ENCODE measurements around the gene SLAIN2.
A peak's percentile ranks its signal among the peaks of the same experiment; 100 is the strongest.
"Not testable (repeated sequence)": the region's sequence is repeated elsewhere in the genome, so short reads cannot be mapped to it uniquely, and the experiment has no call there.

The SLAIN2 gene

DNA sequence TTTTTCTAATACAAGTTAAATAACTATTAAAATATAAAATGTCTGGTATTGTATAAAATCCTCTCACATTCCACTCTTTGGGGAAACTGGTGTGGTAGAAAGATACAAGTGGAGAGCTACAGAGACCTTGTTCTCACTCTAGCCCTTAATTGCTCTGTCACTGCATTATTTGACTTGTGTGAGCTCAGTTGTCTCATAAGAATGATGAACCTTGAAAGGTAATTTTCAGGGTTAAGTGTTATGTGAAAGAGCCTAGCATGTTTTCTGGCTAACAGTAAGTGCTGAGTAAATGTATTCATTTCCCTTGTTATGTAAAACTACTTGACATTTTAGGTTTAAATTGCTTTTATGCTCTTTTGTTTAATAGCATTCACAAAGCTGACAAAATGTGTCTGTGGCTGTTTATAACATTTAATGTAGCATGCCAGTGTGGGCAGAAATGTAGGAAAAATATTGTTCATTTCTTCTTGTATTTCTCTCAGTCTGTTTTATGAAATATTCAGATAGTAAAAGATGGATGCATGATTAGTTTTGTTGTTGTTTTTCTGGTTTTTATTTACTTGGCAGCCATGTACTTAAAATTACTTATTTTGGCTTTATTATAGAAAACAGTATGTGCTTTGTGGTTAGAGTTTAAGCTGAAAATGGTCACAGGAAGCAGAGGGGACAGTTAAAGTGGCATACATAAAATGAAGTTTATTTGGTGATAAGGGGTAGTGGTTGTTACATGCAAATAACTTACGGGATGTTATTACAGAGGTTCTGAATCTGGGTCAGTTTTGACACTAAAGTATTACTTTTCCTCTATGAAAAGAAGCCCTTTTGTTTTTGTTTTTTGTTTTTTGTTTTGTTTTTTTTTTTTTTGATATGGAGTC, 29.2 kb downstream of the SLAIN2 start:
- no peak for DNase-seq (ENCODE audit: low read depth)

DNA sequence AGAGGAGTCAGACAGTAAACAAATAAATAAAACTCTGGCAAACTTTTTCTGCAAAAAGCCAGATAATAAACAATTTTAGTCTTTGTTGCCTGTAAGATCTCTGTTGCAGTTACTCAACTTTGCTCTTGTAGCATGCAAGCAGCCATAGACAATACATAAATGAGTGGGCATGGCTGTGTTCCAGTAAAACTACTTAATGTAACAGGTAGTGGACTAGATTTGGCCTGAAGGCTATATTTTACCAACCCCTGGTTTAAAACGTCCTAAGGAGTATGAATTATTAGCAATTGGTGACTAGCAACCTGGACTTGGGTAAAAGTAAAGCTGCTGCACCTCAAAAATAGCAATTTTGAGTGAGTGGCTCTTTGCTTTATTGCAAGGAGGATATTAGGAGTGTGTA, 30.9 kb downstream of the SLAIN2 start:
- no peak for DNase-seq (ENCODE audit: low read depth)

DNA sequence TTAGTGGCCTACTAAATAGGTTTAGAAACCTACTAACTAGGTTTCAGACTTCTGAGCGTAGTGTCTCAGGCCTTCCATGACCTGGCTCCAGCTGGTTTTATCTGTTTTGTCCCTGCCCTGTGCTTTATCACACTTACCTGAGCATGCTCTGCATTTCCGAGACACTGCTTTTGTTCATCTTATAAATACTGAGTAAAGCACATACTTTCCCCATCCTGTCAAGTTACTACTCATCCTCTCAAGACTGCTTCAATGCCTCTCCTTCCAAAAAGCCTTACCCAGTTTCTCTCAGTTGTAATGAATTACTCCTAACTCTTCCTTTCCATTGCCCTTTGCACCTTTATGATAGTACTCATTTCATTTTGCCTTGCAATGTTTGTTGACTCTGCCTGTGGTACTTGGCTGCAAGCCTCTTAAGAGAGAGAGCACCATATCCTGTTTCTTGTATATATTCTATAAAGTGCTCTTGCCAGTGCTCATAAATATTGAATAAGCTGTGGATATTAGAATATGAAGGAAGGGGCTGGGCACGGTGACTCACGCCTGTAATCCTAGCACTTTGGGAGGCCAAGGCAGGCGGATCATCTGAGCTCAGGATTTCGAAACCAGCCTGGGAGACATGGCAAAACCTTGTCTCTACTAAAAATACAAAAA, 34.4 kb downstream of the SLAIN2 start:
- DNase-seq (ENCODE audit: low read depth), result no peak

DNA sequence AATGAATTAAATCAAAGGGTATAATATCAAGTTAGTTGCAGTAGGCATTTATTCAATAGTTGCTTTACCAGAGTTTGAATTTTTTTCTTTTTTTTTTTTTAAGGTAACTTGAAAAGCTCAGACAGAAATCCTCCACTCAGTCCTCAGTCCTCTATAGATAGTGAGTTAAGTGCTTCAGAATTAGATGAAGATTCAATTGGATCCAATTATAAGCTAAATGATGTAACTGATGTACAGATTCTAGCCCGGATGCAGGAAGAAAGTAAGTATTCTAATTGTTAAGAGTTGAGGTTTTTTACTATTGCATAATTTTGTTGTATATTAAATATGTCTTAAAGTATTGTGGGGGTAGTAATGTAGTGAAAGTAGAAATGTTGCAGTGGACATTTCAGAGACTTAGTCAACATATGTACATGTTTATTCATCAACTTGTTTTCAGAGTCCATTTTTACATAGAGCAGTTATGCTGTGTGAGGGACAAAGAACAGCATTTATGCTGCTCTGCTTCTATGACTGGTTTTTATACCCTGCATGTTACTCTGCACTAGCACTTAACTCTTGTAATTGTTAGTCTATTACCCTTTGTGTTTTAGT, 38.4 kb downstream of the SLAIN2 start:
- DNase-seq (ENCODE audit: low read depth), result no peak

DNA sequence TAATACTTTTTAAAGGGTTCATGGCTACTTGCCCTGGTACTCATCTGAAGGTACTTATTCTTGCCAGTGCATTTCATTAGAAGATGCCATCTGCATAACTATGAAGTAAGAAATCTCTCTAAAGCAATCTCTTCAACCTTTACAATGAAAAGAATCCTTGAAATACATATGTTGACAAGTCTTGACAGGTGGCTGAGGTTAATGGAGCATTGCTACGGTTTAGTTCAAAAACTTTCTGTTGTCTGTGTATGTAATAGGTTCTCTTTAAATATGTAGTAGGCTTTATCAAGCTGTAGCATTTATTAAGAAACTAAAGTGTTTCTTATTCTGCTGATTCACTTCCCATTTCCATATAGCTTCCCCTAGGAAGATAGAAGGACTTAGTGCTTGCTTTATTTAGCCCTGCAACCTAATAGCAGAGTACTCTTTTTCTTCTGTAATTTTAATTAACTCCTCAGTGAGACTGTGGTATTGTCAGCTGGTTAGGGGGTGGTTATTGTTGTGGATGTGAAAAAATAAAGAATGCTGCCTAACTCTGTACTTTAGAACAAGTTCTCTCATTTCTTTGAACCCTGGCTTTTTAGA, 39.3 kb downstream of the SLAIN2 start:
- DNase-seq (ENCODE audit: low read depth), result no peak

DNA sequence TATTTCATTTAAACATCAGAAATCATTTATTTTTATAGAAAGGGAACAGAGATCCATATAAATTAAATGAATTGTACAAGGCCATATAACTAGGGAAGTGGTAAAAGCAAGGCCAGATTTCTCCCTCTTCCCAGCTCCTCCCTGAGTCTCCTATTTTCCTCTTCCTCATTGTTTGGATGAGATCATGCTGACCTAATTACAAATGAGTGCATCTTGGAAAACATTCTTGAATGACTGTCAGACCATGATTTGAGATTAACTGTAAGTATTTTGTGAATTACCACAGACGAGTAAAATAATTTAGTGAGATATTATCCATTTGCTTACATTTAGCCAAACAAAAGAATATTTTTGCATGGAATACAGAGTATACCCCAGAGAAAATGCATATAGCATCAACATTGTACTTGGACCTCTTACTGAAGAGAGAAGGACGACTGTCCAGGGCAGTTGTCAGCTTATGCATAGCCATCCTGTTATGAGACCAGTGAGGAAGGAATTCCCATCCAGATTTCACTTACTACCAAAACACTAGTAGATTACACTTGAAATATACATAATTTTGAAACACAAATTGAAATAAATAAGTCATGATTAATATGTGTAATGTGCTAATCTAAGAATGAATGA, 47.3 kb downstream of the SLAIN2 start:
- DNase-seq (ENCODE audit: low read depth), result peak; percentile 35

DNA sequence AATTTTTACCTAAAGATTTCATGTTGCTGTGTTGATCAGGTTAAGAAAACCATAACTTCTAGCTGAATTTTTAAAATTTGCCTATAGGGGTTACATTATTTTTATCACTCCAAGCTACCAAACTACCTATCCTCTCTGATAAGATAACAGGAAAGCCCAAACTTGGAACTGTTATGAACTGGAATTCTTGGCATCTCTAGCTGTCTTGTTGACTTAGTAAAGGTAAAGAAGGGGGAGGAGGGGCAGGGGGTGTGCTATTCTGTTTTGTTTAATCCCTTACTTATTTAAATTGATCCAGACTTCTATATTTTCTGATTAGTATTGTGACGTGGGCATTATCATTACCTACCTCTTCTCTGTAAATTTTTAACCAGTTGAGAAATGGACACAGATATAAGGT, 54.7 kb downstream of the SLAIN2 start:
- DNase-seq (ENCODE audit: low read depth), result no peak

DNA sequence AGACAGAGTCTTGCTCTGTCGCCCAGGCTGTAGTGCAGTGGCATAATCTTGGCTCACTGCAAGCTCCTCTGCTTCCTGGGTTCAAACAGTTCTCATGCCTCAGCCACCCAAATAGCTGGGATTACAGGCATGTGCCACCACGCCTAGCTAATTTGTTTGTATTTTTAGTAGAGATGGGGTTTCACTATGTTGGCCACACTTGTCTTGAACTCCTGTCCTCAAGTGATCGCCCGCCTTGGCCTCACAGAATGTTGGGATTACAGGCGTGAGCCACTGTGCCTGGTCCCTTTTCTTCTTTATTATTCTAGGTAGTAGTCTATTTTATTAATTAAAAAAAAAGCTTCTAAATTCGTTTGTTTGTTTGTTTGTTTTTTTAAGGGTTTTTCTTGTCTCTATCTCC, 59.1 kb downstream of the SLAIN2 start:
- DNase-seq (ENCODE audit: low read depth), result no peak

DNA sequence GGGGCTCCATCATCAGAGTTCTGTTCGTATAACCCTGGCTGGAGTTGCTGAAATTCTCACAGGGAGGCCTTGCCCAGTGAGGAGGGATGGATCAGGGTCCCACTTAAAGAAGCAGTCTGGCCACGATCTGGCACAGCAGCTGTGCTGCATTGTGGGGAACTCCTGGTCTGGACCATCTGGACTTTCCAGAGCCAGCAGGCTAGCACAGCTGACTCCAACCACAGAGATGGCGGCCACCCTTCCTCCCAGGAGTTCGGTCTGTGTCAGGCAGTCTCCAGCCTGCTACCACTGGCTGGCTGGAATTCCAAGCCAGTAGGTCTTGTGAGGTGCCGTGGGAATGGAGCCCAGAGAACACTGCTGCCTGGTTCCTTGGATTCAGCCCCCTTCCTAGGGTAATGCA, 62.0 kb downstream of the SLAIN2 start:
- no peak for DNase-seq (ENCODE audit: low read depth)

DNA sequence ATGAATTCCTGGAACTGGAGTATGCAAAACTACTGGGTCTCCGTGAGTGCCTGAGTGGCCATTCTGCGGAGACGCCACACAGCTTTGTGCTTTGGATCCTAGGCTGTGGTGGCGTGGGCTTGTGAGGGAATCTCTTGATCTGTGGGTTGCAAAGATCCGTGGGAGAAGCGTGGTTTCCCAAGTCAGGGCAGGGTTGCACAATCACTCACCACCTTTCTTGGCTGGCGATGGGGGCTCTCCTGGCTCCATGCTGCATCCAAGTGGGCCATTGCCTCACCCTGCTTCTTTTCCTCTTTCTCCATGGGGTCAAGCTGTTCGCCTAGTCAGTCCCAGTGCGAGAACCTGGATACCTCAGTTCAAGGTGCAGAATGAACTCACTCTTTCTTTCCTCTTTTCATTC, 62.5 kb downstream of the SLAIN2 start:
- no peak for DNase-seq (ENCODE audit: low read depth)

DNA sequence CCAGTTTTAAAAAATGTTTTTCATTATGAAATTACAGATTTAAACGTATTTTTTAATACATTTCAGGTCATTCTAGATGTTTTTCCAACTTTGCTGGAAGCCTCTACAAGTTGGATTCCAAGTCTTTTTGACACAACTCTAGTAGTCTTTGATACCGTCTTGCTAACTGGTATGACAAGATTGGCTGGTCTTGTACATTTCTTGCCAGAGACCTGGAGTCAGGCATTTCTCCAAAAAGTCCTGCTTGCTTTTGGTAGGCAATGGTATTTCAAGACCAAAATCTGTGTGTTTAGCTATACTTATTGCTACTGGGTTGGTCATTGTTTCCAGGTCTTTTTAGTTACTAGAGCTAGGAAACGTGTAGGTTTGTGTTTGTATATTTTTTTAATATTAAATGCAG, 64.6 kb downstream of the SLAIN2 start:
- no peak for DNase-seq (ENCODE audit: low read depth)

DNA sequence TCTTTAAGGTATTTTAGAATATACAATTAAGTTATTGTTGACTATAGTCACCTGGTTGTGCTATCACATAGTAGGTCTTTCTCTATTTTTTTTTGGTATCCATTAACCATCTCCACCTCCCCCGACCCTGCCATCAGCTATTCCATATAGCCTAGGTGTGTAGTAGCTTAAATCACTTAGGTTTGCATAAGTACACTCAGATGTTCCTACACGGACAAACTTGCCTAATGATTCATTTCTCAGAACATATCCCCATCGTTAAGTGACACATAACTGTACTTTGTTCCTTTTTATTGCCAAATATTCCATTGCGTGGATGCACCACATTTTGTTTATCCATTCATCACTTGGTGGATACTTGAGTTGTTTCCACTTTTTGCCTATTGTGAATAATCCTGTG, 67.9 kb downstream of the SLAIN2 start:
- DNase-seq (ENCODE audit: low read depth), result no peak

DNA sequence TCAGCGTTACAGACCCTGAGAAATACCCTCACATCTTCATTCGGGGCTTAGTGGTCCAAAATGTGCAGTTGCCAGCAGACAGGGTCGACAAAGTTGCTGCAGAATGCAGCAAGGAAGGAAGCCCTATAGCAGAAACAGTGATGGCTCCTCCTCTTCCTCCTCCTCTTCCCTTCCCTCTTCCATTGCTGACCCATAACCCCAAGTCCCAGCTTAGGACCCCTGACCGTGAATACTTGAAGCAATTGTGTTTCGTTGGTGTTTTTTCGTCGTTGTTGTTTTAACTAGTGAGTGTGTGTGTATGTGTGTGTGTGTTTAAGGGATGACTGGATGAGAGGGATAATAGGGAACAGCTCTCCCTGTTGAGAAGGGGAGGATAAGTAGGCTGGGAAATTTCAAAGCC, 69.5 kb downstream of the SLAIN2 start:
- DNase-seq (ENCODE audit: low read depth), result no peak

DNA sequence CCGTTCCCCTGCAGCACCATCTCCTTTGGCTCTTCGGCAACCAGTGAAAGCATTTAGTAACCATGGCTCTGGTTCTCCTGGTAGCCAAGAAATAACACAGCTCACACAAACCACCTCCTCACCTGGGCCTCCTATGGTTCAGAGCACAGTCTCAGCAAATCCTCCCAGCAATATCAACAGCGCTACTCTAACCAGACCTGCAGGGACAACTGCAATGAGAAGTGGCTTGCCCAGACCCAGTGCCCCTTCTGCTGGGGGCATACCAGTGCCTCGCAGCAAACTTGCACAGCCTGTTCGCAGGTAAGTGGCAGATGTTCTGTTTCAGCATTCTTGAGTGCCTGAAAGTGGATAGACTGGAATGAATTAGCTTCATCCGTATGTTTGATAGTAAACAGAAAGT, 78.8 kb downstream of the SLAIN2 start:
- no peak for DNase-seq (ENCODE audit: low read depth)

DNA sequence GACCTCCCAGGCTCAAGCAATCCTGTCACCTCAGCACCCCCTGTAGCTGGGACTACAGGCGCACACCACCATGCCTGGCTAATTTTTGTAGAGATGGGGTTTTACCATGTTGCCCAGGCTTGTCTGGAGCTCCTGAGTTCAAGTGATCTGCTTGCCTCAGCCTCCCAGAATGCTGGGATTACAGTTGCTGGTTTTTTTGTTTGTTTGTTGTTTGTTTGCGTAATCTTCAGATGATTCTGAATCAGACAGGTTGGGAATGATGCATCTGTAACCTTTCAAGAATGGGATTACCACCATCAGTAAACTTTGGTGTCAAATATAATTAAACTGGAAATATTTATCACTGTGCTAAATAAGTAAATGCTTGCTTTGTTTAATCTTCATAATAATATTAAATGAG, 79.8 kb downstream of the SLAIN2 start:
- no peak for DNase-seq (ENCODE audit: low read depth)

DNA sequence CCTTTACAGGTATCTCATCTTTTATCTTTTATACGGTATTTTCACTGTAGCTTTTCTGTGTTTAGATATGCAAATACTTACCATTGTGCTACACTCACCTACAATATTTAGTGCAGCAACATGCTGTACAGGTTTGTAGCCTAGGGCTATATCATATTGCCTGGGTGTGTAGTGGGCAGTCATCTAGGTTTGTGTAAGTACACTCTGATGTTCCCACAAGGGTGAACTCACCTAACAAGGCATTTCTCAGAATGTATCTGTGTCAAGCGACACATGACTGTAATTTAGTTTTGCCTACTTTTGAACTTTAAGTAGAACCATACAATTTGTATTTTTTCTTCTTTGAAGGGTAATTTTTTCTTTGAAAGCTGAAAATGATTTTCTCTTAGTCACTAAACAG, 87.6 kb downstream of the SLAIN2 start:
- no peak for DNase-seq (ENCODE audit: low read depth)

DNA sequence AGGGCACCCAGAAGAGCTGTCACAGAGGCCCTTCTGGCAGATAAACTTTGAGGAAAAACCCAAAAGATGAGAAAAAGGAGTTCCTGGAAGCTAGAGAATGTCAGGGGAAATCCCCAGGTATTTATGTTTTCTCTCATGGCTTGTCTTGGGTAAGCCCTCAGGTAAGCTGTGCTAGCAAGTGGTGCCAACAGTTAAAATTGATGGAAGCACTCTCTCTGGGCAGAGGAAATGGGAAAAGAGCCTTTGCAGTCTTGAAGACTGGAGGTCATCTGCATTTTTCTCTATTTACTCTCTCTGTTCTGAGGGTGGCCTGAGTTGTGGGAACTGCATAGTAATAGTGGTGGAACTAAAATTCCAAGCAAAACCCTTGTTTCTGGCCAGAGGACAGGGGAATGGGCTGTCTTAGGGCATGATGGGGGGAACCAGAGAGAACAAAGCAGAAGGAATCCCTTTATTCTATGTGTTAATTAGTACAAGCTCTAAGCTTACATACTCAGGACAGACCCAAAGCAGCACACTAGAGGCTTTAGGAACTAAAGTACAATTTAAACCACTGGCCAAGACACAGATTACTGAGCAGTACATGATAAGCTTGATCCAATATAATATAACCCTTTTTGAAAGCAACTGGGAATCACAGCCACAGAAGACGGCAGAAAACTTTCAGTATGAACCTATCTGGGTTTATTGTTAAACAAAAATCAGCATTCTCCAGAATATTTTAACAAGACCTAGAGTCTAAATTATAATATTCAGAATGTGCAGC, 88.6 kb downstream of the SLAIN2 start:
- DNase-seq (ENCODE audit: low read depth), result no peak

DNA sequence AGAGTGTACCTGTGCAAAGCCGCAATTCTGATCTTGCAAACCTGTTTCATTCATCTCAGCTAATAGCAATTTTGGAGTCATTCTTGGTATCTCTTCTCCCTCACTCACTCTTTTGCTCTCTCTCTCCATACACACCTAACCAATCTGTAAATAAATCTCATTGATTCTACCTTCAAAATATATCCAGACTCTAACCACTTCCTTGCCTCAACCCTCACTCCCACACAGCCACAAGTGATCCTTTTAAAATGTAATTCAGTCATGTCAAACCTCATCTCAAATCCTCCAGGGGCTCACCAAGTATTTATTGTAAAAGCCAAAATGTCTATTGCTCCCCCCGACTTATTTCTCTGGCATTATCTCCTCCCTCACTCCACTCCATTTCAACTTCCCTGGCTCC, 90.1 kb downstream of the SLAIN2 start:
- no peak for DNase-seq (ENCODE audit: low read depth)

DNA sequence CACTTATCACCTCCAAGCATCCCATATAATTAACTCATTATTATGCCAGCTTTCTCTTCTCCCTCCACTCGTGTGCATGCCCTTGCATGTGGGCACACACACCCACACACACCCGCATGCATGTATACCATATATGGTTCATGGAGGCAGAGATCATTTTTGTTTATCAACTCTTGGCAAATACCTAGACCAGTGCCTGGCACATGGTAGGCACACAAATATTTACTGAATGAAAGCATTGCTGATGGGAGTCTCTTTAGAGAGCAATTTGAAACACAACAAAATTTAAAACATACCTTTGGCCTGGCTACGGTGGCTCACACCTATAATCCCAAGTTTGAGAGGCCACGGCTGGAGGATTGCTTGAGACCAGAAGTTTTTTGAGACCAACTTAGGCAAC, 90.7 kb downstream of the SLAIN2 start:
- no peak for DNase-seq (ENCODE audit: low read depth)

DNA sequence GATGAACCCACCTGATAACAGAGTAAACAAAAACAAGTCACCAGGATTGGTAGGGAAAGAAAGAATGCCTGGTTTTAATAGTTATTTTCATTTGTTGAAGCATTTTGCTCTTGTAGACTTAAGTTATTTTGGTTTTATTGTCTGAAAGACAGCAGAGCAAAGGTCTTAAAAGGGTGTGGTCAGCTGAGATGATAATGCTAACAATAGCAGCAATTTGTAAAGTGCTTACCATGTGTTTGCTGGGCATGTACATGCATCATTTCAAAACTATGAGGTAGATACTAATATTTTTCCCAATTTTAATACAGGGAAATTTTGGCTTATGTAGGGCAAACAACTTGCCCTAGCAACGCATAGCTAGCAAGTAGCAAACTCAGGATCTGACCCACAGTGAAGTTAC, 95.0 kb downstream of the SLAIN2 start:
- no peak for DNase-seq (ENCODE audit: low read depth)

DNA sequence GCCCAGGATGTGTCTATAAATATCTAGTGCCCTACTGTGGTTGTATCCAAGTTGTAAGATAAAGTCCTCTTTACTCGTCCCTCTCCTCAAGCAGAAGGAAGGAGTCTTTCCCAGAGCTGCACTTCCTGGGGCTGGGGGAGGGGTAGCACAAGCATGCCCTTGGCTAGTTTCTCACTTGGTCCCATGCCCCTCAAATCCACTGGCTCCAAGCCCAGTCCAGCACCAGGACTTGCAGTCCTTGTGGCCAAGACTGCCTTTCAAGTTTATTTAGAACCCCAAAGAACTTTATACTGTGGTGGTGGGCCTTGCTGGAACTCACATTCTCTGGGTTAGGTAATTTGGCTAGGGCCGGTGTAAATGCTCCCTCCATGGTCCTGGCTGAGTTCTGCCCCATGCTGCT, 98.7 kb downstream of the SLAIN2 start:
- DNase-seq (ENCODE audit: low read depth), result no peak

DNA sequence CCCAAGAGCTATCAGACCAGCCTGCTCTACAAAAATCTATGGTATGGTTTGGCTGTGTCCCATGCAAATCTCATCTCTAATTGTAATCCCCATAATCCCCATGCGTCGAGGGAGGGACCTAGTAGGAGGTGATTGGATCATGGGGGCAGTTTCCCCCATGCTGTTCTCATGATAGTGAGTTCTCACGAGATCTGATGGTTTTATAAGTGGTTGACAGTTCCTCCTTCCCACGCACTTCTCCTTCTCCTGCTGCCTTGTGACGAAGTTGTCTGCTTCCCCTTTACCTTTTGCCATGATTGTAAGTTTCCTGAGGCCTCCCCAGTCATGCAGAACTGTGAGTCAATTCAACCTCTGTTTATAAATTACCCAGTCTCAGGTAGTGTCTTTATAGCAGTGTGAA, 99.6 kb downstream of the SLAIN2 start:
- not testable (repeated sequence) for DNase-seq (ENCODE audit: low read depth)
